ENCODE measurements around the gene LDHAL6A. TPM values are rescaled to one million over a fixed set of nuclear protein-coding genes. Genes with fewer than 3 reads are reported as not detected.

LDHAL6A gene
- total RNA-seq, 1 donor from 2014 or later: not detected

DNA sequence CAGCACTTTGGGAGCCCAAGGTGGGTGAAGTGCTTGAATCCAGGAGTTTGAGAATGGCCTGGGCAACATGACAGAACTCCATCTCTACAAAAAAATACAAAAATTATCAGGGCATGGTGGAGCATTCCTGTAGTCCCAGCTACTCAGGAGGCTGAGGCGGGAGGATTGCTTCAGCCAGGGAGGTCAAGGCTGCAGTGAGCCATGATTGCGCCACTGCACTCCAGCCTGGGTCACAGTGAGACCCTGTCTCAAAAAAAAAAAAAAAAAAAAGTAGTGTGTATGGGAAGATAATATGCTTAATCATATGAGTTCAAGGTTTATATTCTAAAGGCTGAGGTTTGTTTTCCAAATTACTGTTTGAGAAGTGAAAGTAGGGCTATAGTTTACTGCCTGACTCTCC lies 10.7 kb downstream of the LDHAL6A start:
- H3K4me3 Mint-ChIP-seq: no peak overlapping the region
- no peaks in the 10 kb centered on the region for H3K4me1 Mint-ChIP-seq
- ChIA-PET CTCF (no interaction called here), POLR2A (no interaction called here)
- TF ChIP-seq, protein P1, sequence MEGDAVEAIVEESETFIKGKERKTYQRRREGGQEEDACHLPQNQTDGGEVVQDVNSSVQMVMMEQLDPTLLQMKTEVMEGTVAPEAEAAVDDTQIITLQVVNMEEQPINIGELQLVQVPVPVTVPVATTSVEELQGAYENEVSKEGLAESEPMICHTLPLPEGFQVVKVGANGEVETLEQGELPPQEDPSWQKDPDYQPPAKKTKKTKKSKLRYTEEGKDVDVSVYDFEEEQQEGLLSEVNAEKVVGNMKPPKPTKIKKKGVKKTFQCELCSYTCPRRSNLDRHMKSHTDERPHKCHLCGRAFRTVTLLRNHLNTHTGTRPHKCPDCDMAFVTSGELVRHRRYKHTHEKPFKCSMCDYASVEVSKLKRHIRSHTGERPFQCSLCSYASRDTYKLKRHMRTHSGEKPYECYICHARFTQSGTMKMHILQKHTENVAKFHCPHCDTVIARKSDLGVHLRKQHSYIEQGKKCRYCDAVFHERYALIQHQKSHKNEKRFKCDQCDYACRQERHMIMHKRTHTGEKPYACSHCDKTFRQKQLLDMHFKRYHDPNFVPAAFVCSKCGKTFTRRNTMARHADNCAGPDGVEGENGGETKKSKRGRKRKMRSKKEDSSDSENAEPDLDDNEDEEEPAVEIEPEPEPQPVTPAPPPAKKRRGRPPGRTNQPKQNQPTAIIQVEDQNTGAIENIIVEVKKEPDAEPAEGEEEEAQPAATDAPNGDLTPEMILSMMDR (IDR thresholded peaks at IDR 0.05): no peak
- ATAC-seq (ENCODE audit: low read depth) (no peak), DNase-seq (no peak)
- no peak overlapping the region for H3K27ac Mint-ChIP-seq
- peaks cover 3% of the 10 kb centered on the region for H3K36me3 Mint-ChIP-seq (ENCODE audit: low read depth)
- intact Hi-C loops (cut with micrococcal nuclease): no loop called here
- no peaks in the 10 kb centered on the region for H3K9me3 Mint-ChIP-seq
- H3K27me3 Mint-ChIP-seq: no peaks in the 10 kb centered on the region

DNA sequence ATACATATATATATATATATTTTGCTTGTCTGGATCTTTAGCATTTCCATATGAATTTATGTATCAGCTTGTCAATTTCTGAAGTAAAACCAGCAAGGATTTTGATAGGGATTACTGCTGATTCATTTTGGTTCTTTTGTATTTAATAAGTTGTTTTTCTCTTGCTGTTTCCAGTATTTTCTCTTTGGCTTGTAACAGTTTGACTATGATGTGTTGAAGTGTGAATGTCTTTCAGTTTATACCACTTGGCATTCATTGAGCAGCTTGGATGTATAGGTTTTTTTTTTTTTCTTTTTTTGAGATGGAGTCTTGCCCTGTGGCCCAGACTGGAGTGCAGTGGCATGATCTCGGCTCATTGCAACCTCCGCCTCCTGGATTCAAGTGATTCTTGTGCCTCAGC lies 12.4 kb downstream of the LDHAL6A start:
- no peak for ATAC-seq (ENCODE audit: low read depth)
- no peak overlapping the region for H3K4me3 Mint-ChIP-seq
- ChIA-PET CTCF (no interaction called here), POLR2A (interaction anchor here (0.7 kb wide), 1 partner anchor 168 kb away, joined by 3 read pairs; no protein-coding TSS in a partner anchor)
- no peaks in the 10 kb centered on the region for H3K27me3 Mint-ChIP-seq
- intact Hi-C loops (cut with micrococcal nuclease): no loop called here
- no peak for DNase-seq
- peaks cover 5% of the 10 kb centered on the region for H3K36me3 Mint-ChIP-seq (ENCODE audit: low read depth)
- H3K27ac Mint-ChIP-seq: no peak overlapping the region
- no peaks in the 10 kb centered on the region for H3K9me3 Mint-ChIP-seq
- H3K4me1 Mint-ChIP-seq: no peaks in the 10 kb centered on the region
- TF ChIP-seq, protein P1 (IDR thresholded peaks at IDR 0.05): no peak

DNA sequence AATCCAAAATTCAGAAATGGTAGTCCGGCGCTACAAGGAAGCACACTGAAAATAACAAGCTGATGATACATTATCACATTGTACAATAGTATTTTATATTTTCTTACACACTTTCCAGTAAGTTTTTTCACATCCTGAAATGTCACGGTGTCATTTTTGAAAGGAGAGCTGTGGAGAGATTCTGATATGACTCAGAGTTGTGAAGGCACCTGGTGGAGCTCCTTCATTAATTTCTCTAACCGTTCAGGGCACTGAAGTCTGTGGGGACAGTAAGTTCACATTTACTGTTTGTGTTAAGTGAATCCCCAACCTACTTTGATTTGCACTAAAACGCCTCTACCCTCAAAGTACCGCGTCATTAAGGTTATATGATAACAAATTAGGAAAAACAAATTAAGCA lies 13.3 kb downstream of the LDHAL6A start:
- no peak for ATAC-seq (ENCODE audit: low read depth)
- ChIA-PET POLR2A (no interaction called here), CTCF (no interaction called here)
- H3K4me1 Mint-ChIP-seq: no peaks in the 10 kb centered on the region
- intact Hi-C loops (cut with micrococcal nuclease): no loop called here
- peaks cover 10% of the 10 kb centered on the region for H3K36me3 Mint-ChIP-seq (ENCODE audit: low read depth)
- no peaks in the 10 kb centered on the region for H3K9me3 Mint-ChIP-seq
- TF ChIP-seq, protein P1 (IDR thresholded peaks at IDR 0.05): no peak
- no peaks in the 10 kb centered on the region for H3K27me3 Mint-ChIP-seq
- no peak overlapping the region for H3K4me3 Mint-ChIP-seq
- no peak overlapping the region for H3K27ac Mint-ChIP-seq
- no peak for DNase-seq

DNA sequence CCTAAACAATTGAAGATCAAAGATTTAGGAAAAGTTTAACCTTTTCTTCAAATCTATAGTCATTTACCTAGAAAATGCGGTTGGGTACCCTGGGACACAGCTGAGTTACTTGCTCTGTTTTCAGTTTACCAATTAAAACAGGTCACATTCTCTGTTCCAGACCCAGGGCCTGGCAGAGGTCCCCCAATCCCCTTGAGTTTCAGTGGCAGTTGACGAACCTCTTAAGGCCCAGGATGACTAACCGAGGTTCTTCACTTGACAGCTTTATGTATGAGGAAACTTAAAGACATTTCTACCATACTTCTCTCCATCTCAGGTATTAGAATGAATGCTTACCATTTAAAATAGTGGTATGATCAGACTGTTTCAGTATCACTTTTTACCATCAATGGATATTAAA lies 16.3 kb downstream of the LDHAL6A start:
- CTCF ChIA-PET: interaction anchor here (0.6 kb wide), 1 partner anchor 308 kb away, joined by 3 read pairs; no protein-coding TSS in a partner anchor
- TF ChIP-seq, protein P1 (IDR thresholded peaks at IDR 0.05): no peak
- intact Hi-C loops (cut with micrococcal nuclease): no loop called here
- POLR2A ChIA-PET: no interaction called here
- no peak overlapping the region for H3K27ac Mint-ChIP-seq
- no peaks in the 10 kb centered on the region for H3K4me1 Mint-ChIP-seq
- H3K36me3 Mint-ChIP-seq (ENCODE audit: low read depth): peaks cover 31% of the 10 kb centered on the region
- no peak for DNase-seq
- no peaks in the 10 kb centered on the region for H3K27me3 Mint-ChIP-seq
- no peak for ATAC-seq (ENCODE audit: low read depth)
- H3K9me3 Mint-ChIP-seq: no peaks in the 10 kb centered on the region
- H3K4me3 Mint-ChIP-seq: no peak overlapping the region

DNA sequence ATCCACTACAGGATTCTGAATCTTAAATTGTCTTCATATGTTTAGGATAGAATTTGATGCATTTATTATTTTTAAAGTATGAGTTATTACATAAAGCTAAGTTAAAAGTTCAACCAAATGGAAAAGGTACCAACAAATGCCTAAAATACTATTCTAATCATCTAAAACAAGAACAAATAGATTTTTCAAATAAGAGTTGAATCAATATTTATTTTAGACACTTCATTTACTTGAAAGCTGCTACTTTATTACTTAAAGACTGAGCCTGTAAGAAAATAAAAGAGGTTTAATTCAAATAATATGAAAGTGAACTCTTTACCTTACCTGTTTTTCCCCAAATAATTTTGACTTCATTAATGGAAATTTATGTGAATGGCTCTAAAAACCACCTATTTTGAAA lies 16.9 kb downstream of the LDHAL6A start:
- POLR2A ChIA-PET: no interaction called here

More for the DNA sequence above, 16.9 kb downstream of the LDHAL6A start:
- peaks cover 37% of the 10 kb centered on the region for H3K36me3 Mint-ChIP-seq (ENCODE audit: low read depth)
- ATAC-seq (ENCODE audit: low read depth): no peak
- TF ChIP-seq, protein P1 (IDR thresholded peaks at IDR 0.05): no peak
- no peaks in the 10 kb centered on the region for H3K9me3 Mint-ChIP-seq
- H3K4me3 Mint-ChIP-seq: no peak overlapping the region
- intact Hi-C loops (cut with micrococcal nuclease): no loop called here
- H3K27ac Mint-ChIP-seq: no peak overlapping the region
- no peak for DNase-seq
- H3K27me3 Mint-ChIP-seq: no peaks in the 10 kb centered on the region
- H3K4me1 Mint-ChIP-seq: no peaks in the 10 kb centered on the region
- CTCF ChIA-PET: interaction anchor here (0.6 kb wide), 1 partner anchor 307 kb away, joined by 3 read pairs; no protein-coding TSS in a partner anchor
